Umbilical cord (tissue), 2 donors: ENCODE measurements around the gene TIE1. TPM values are rescaled to one million over a fixed set of nuclear protein-coding genes. Genes with fewer than 3 reads are reported as not detected.
"Not testable (repeated sequence)": the region's sequence is repeated elsewhere in the genome, so short reads cannot be mapped to it uniquely, and the experiment has no call there.

Source experiments
- DNase-seq: peaks from one replicate; pipeline ENCODE4 v3.0.0-alpha.2; 2015; ENCODE audit warnings: low spot score
- total RNA-seq: library from RNA; depleted of rRNA; stranded (reverse); fragments of >200 nt; gene quantifications from one replicate; pipeline ENCODE4 v1.2.3, GENCODE V29; 2014; ENCODE audit warnings: low replicate concordance; ENCODE audit not compliant: insufficient read depth

The TIE1 gene
- total RNA-seq, 1 donor from 2014 or later, result 17.1 TPM

GRCh38 chr1:43360616-43361015, 59.8 kb downstream of the TIE1 start:
- DNase-seq, result no peak

- DNase-seq, result no peak
Observed at GRCh38 chr1:43363283-43363934, 62.6 kb downstream of the TIE1 start.

- no peak for DNase-seq
Observed at GRCh38 chr1:43363935-43364525, 63.2 kb downstream of the TIE1 start.

- no peak for DNase-seq
Observed at GRCh38 chr1:43365678-43366077, 64.9 kb downstream of the TIE1 start.

GRCh38 chr1:43366179-43366578, 65.4 kb downstream of the TIE1 start:
- peak; percentile 36 for DNase-seq

GRCh38 chr1:43366601-43367025, 65.8 kb downstream of the TIE1 start:
- DNase-seq, result no peak

- DNase-seq, result no peak
Observed at GRCh38 chr1:43367026-43367903, 66.5 kb downstream of the TIE1 start.

- DNase-seq, result peak; percentile 93
Observed at GRCh38 chr1:43367904-43368645, 67.3 kb downstream of the TIE1 start, which contains the start of gene ELOVL1. TSS of gene ELOVL1 (minus strand) at chr1:43368011. CDS start at chr1:43365609, 2,402 bp downstream.

- DNase-seq, result no peak
Observed at GRCh38 chr1:43368646-43369020, 67.9 kb downstream of the TIE1 start.

- not testable (repeated sequence) for DNase-seq
Observed at GRCh38 chr1:43369779-43370178, 69.0 kb downstream of the TIE1 start.

- DNase-seq, result no peak
Observed at GRCh38 chr1:43370564-43370963, 69.8 kb downstream of the TIE1 start.

- no peak for DNase-seq
Observed at GRCh38 chr1:43372172-43372571, 71.4 kb downstream of the TIE1 start.

Other genes starting within 250 kb of the TIE1 start
- gene EBNA1BP2, start 128.7 kb upstream of the TIE1 start, total RNA-seq, result 28.4 TPM
- 5.3 TPM for gene CFAP57, start 128.7 kb upstream of the TIE1 start, total RNA-seq
- 0.72 TPM for gene TMEM125, start 31.0 kb upstream of the TIE1 start, total RNA-seq
- 0.48 TPM for gene C1orf210, start 15.4 kb upstream of the TIE1 start, total RNA-seq
- gene MPL, start 36.8 kb downstream of the TIE1 start, total RNA-seq, result not detected
- 1.4 TPM for gene CDC20, start 58.0 kb downstream of the TIE1 start, total RNA-seq
- 18.1 TPM for gene ELOVL1, start 67.0 kb downstream of the TIE1 start, total RNA-seq
- 33.0 TPM for gene MED8, start 88.8 kb downstream of the TIE1 start, total RNA-seq
- 32.5 TPM for gene SZT2, start 88.9 kb downstream of the TIE1 start, total RNA-seq
- gene HYI, start 152.9 kb downstream of the TIE1 start, total RNA-seq, result 46.5 TPM
- 36.4 TPM for gene PTPRF, start 229.9 kb downstream of the TIE1 start, total RNA-seq